Progenitor cell of endocrine pancreas (in vitro differentiated cells): ENCODE results near the gene FHAD1. TPM values are rescaled to one million over a fixed set of nuclear protein-coding genes. Genes with fewer than 3 reads are reported as not detected.
A peak's percentile ranks its signal among the peaks of the same experiment; 100 is the strongest.

Source experiments
- DNase-seq: peaks from one replicate; pipeline ENCODE4 v3.0.0; 2021; ENCODE audit warnings: low spot score; ENCODE audit not compliant: unreplicated experiment
- H3K27ac Mint-ChIP-seq: 2 replicates; pipeline ENCODE4 v1.8.0; 2021; ENCODE audit warnings: mild to moderate bottlenecking, moderate library complexity, mixed read lengths
- H3K27me3 Mint-ChIP-seq: 2 replicates; pipeline ENCODE4 v1.8.0; 2021; ENCODE audit warnings: mixed read lengths
- H3K36me3 Mint-ChIP-seq: 2 replicates; pipeline ENCODE4 v1.8.0; 2022; ENCODE audit warnings: mixed read lengths; ENCODE audit not compliant: insufficient read depth
- H3K4me1 Mint-ChIP-seq: 2 replicates; pipeline ENCODE4 v1.8.0; 2021; ENCODE audit warnings: low read depth, mixed read lengths
- H3K4me3 Mint-ChIP-seq: 2 replicates; pipeline ENCODE4 v1.8.0; 2021; ENCODE audit warnings: low read depth, mild to moderate bottlenecking, moderate library complexity, mixed read lengths
- H3K9me3 Mint-ChIP-seq: 2 replicates; pipeline ENCODE4 v1.8.0; 2021; ENCODE audit warnings: low read depth, mixed read lengths
- total RNA-seq: library from RNA; stranded (reverse); gene quantifications from 2 replicates; pipeline ENCODE4 v1.2.1, GENCODE V29; 2021
- TF ChIP-seq, protein P1 (sequence below): fragments of 200-600 bp; sonication (generic); IDR thresholded peaks from one replicate; pipeline ENCODE4 v1.5.0; 2021; ENCODE audit warnings: antibody characterized with exemption, mild to moderate bottlenecking; ENCODE audit not compliant: unreplicated experiment

The FHAD1 gene
- total RNA-seq, 1 donor from 2014 or later: 5.0 TPM

DNA sequence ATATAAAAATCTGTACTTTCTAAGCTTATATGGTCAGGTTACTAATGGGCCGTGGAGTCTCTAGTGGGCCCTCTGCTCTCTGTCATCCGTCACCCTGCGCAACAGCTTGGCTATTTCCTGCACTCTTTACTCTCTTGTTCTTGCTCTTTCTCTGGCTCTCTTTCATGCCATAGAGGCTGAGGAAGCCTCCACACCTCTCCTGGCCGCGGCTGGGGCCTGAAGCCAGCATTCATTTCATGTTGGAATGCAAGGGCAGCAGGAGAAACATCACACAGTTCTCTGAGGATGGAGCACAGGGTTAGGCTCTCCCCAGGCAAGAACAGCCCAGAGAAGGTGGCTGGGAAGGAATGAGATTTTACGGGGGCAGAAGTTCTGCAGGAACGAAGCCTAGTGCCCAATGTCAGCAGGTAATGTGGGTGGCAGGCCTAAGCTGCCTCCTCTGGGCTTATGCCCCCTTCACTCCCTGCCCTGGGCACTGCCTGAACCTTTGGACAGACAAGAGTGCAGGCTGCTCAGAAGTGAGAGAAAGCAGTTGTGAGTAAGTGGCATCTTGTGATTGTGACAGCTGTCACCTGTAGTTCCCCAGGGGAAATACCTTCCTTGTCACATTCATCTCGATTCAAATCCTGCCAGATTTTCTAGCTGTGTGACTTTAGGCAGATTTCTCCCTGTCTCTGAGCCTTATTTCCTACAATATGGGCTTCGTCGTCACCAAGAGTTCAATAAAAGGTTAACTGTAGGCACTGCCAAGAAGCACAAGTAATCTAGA is 3.6 kb upstream of the FHAD1 start:
- no peak for DNase-seq
- Mint-ChIP-seq H3K4me1 (peaks cover 7% of the 10 kb centered on the region), H3K9me3 (no peaks in the 10 kb centered on the region), H3K27ac (no peak overlapping the region), H3K4me3 (no peak overlapping the region), H3K27me3 (peaks cover 23% of the 10 kb centered on the region), H3K36me3 (no peaks in the 10 kb centered on the region)
- TF ChIP-seq, protein P1, sequence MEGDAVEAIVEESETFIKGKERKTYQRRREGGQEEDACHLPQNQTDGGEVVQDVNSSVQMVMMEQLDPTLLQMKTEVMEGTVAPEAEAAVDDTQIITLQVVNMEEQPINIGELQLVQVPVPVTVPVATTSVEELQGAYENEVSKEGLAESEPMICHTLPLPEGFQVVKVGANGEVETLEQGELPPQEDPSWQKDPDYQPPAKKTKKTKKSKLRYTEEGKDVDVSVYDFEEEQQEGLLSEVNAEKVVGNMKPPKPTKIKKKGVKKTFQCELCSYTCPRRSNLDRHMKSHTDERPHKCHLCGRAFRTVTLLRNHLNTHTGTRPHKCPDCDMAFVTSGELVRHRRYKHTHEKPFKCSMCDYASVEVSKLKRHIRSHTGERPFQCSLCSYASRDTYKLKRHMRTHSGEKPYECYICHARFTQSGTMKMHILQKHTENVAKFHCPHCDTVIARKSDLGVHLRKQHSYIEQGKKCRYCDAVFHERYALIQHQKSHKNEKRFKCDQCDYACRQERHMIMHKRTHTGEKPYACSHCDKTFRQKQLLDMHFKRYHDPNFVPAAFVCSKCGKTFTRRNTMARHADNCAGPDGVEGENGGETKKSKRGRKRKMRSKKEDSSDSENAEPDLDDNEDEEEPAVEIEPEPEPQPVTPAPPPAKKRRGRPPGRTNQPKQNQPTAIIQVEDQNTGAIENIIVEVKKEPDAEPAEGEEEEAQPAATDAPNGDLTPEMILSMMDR: no peak

DNA sequence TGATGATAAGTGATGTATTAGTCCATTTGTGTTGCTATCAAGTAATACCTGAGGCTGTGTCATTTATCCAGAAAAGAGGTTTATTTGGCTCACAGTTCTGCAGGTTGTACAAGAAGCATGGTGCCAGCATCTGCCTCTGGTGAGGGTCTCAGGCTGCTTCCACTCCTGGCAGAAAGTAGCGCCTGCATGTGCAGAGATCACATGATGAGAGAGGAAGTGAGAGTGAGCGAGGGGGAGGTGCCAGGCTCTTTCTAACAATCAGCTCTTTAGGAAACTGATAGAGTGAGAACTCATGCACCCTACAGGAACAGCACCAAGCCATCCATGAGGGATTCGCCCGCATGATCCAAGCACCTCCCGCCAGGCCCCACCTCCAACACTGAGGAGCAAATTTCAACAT is 2.2 kb upstream of the FHAD1 start:
- Mint-ChIP-seq H3K4me3 (no peak overlapping the region), H3K27ac (no peak overlapping the region), H3K27me3 (peaks cover 30% of the 10 kb centered on the region), H3K9me3 (no peaks in the 10 kb centered on the region), H3K4me1 (peaks cover 11% of the 10 kb centered on the region), H3K36me3 (no peaks in the 10 kb centered on the region)
- TF ChIP-seq, protein P1: no peak
- no peak for DNase-seq

DNA sequence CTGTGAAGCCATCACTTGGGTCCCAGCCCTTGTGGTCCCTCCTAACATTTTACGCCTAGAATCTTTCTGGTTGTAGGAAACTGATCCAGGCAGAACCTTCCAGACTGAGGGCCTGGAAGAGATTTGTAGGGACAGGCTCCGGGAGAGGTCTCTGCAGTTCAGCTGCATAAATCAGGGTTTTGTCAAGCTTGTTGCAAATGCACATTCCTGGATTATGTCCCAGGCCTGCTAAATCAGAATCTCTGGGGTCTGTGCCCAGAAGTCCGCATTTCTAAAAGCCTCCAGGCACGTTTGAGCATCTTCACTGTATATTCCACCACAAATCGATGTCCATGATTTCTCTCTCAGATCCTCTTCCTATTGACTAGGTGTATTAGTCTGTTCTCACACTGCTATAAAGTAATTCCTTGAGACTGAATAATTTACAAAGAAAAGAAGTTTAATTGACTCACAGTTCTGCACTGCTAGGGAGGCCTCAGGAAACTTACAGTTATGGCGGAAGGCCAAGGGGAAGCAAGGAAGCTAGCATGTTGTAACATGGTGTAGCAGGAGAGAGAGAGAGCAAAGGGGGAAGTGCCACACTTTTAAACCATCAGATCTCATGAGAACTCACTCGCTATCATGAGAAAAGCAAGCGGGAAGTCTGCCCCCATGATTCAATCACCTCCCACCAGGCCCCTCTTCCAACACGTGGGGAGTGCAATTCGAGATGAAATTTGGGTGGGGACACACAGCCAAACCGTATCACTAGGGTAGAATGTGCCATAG is 1.2 kb upstream of the FHAD1 start:
- Mint-ChIP-seq H3K9me3 (no peaks in the 10 kb centered on the region), H3K4me1 (peaks cover 11% of the 10 kb centered on the region), H3K36me3 (no peaks in the 10 kb centered on the region), H3K27me3 (peaks cover 34% of the 10 kb centered on the region), H3K4me3 (peak overlapping the region; percentile 69), H3K27ac (no peak overlapping the region)
- DNase-seq: no peak
- TF ChIP-seq, protein P1: no peak

DNA sequence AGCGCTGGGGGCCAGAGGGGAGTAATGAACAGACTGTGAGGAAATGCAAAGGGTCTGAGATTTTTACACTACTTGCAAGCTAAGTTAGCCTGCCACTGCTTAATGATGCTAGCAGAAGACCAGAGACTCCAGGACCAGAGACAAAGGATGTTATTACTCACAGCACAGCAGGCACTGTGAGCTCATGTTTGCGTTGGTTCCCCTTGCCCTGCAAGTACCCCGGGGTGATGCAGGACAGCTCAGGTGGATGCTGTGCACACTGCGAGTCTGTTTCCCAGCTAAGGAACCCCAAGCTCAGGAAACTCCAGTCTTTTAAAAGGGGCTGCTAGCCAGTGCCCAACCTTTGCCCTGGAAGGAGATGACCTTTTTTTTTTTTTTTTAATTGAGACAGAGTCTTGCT is 1.2 kb downstream of the FHAD1 start:
- H3K4me3 Mint-ChIP-seq: peak overlapping the region; percentile 80
- peaks cover 8% of the 10 kb centered on the region for H3K4me1 Mint-ChIP-seq
- no peak overlapping the region for H3K27ac Mint-ChIP-seq
- no peaks in the 10 kb centered on the region for H3K9me3 Mint-ChIP-seq
- TF ChIP-seq, protein P1: no peak
- no peaks in the 10 kb centered on the region for H3K36me3 Mint-ChIP-seq
- no peak for DNase-seq
- peaks cover 27% of the 10 kb centered on the region for H3K27me3 Mint-ChIP-seq

DNA sequence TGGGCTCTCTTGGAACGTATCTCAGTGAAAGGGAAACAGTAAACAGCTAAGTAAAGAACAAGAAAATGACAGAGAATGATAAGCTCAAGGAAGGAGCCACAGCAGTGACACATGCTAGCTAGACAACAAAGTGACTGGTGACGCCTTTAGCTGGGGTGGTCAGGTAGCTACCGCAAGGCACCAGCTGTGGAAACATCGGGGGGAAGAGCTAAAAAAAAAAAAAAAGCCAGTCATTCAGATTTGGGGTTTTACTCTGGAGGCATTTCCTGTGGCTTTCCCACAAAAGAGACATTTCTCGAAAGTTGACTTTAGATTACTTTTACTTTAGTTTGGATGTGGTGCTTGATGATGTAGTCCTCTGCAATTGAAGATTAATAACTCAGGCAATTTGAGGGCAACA is 2.1 kb downstream of the FHAD1 start:
- no peak for DNase-seq
- Mint-ChIP-seq H3K4me1 (peaks cover 8% of the 10 kb centered on the region), H3K4me3 (no peak overlapping the region), H3K9me3 (no peaks in the 10 kb centered on the region), H3K36me3 (no peaks in the 10 kb centered on the region), H3K27me3 (peaks cover 27% of the 10 kb centered on the region), H3K27ac (no peak overlapping the region)
- TF ChIP-seq, protein P1: no peak
